Muscle layer of colon (tissue), 2 donors: Measurements from ENCODE around the gene FNDC1.

Experiments
- H3K27ac ChIP-seq: one replicate; pipeline ENCODE4 v1.7.0; 2013; ENCODE audit warnings: low read depth, mild to moderate bottlenecking, low read length, moderate library complexity
- H3K27me3 ChIP-seq, 2 donors: one replicate each; pipeline ENCODE4 v1.7.0; 2013; ENCODE audit warnings: low read length in 2 of 2, mild to moderate bottlenecking in 2 of 2; ENCODE audit not compliant: insufficient read depth in 2 of 2, control insufficient read depth in 1 of 2
- H3K36me3 ChIP-seq: one replicate; pipeline ENCODE4 v1.7.0; 2013; ENCODE audit warnings: mild to moderate bottlenecking, low read length; ENCODE audit not compliant: insufficient read depth
- H3K4me1 ChIP-seq: one replicate; pipeline ENCODE4 v1.7.0; 2013; ENCODE audit warnings: mild to moderate bottlenecking, low read length; ENCODE audit not compliant: insufficient read depth
- H3K4me3 ChIP-seq, 2 donors: one replicate each; pipeline ENCODE4 v1.7.0; 2013; ENCODE audit warnings: low read length in 2 of 2, low read depth in 1 of 2, mild to moderate bottlenecking in 1 of 2, moderate library complexity in 1 of 2
- H3K9ac ChIP-seq: one replicate; pipeline ENCODE4 v1.7.0; 2013; ENCODE audit warnings: low read length
- H3K9me3 ChIP-seq: one replicate; pipeline ENCODE4 v1.7.0; 2013; ENCODE audit warnings: mild to moderate bottlenecking, low read length
- donor health status: abdominal sarcoma.
- donor health status: Adenocarcinoma of cecum.

Gene FNDC1

DNA sequence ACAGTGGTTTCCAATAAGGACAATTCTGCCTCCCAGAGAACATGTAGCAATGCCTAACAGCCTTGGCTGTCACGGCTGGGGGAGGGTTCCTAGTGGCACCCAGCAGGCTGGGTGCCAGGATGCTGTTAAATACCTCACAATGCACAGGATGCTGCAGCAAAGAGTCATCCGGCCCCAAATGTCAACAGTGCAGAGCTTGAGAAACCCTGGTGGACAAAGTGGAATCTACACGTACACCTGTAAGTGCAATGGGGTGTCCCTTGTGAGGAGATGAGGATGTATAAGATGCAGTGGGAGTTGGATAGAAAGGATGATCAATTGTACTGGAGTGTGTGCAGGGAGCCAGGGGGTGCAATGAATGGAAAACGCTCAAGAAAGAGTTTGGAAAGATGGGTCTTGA, 142.4 kb downstream of the FNDC1 start:
- Histone ChIP-seq H3K27ac (no peak overlapping the region), H3K27me3 (no peaks in the 10 kb centered on the region), H3K4me3 (no peak overlapping the region), H3K9ac (no peak overlapping the region), H3K9me3 (no peaks in the 10 kb centered on the region), H3K4me1 (no peaks in the 10 kb centered on the region), H3K36me3 (no peaks in the 10 kb centered on the region)

GRCh38 chr6:159312206-159312605, 143.0 kb downstream of the FNDC1 start:
- H3K36me3 ChIP-seq = no peaks in the 10 kb centered on the region
- H3K9ac ChIP-seq = no peak overlapping the region
- H3K9me3 ChIP-seq = no peaks in the 10 kb centered on the region
- H3K27ac ChIP-seq = no peak overlapping the region
- no peak overlapping the region for H3K4me3 ChIP-seq
- no peaks in the 10 kb centered on the region for H3K4me1 ChIP-seq
- H3K27me3 ChIP-seq = no peaks in the 10 kb centered on the region

- Histone ChIP-seq H3K27ac (no peak overlapping the region), H3K27me3 (no peaks in the 10 kb centered on the region), H3K4me1 (no peaks in the 10 kb centered on the region), H3K9ac (no peak overlapping the region), H3K36me3 (no peaks in the 10 kb centered on the region), H3K4me3 (no peak overlapping the region), H3K9me3 (no peaks in the 10 kb centered on the region)
Measured at GRCh38 chr6:159313018-159313417, 143.8 kb downstream of the FNDC1 start.

DNA sequence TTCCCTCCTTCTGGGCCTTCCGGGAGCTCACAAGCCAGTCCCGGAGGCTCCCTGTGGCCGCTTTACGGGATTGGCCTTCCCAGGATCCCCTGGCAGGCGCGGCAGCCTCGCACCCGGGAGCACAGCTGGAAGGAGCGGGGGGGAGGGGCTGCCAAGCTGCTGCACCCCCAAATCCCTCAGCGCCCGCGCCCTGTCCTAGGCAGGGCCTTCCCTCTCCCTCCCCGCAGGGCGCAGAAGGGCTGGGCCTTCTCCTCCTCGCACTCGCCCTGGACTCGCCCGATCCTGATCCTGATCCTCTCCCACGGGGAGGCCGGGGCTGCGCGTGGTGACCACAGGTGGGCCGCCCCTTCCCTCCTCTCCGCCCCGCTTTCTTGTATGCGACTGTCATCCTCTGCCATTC, 146.4 kb downstream of the FNDC1 start:
- Histone ChIP-seq H3K36me3 (no peaks in the 10 kb centered on the region), H3K9me3 (no peaks in the 10 kb centered on the region), H3K9ac (no peak overlapping the region), H3K27me3 (no peaks in the 10 kb centered on the region), H3K4me1 (no peaks in the 10 kb centered on the region), H3K27ac (no peak overlapping the region), H3K4me3 (no peak overlapping the region)

DNA sequence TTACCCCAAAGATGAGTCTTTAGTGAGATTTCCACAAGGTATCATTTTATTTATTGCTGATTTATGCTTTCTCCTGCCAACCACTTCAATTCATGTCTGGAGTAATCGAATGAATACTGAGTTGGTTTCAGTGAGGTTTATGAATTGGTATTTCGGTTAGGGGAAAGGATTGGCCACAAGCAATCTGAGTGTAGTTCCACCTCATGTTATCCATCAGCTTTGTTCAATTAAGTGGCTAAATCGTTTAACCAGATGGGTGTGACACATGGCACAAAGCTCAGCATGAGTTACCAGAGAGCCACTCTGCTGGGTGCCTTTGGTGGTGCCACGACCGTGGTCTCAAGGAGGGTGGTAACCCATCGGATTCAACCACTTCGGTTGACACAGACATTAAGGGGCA, 148.2 kb downstream of the FNDC1 start:
- no peaks in the 10 kb centered on the region for H3K4me1 ChIP-seq
- H3K27ac ChIP-seq = no peak overlapping the region
- H3K4me3 ChIP-seq = no peak overlapping the region
- no peaks in the 10 kb centered on the region for H3K9me3 ChIP-seq
- H3K27me3 ChIP-seq = no peaks in the 10 kb centered on the region
- no peaks in the 10 kb centered on the region for H3K36me3 ChIP-seq
- H3K9ac ChIP-seq = no peak overlapping the region

- no peaks in the 10 kb centered on the region for H3K27me3 ChIP-seq
Measured at GRCh38 chr6:159321267-159321666, 152.1 kb downstream of the FNDC1 start.

More at GRCh38 chr6:159321267-159321666, 152.1 kb downstream of the FNDC1 start:
- H3K4me1 ChIP-seq = no peaks in the 10 kb centered on the region
- no peaks in the 10 kb centered on the region for H3K9me3 ChIP-seq
- no peak overlapping the region for H3K4me3 ChIP-seq
- no peak overlapping the region for H3K27ac ChIP-seq
- H3K36me3 ChIP-seq = no peaks in the 10 kb centered on the region
- no peak overlapping the region for H3K9ac ChIP-seq
